Activated T-helper 9 cell treated with anti-CD3 and anti-CD28 coated beads, Interleukin-2, amount 50 U/mL, for 16 hours (primary cell): ENCODE measurements around the gene LMAN1L.

ENCODE experiments used
- DNase-seq: peaks from one replicate; pipeline ENCODE4 v3.0.0-alpha.2; 2020; ENCODE audit warnings: low read depth

The LMAN1L gene

DNA sequence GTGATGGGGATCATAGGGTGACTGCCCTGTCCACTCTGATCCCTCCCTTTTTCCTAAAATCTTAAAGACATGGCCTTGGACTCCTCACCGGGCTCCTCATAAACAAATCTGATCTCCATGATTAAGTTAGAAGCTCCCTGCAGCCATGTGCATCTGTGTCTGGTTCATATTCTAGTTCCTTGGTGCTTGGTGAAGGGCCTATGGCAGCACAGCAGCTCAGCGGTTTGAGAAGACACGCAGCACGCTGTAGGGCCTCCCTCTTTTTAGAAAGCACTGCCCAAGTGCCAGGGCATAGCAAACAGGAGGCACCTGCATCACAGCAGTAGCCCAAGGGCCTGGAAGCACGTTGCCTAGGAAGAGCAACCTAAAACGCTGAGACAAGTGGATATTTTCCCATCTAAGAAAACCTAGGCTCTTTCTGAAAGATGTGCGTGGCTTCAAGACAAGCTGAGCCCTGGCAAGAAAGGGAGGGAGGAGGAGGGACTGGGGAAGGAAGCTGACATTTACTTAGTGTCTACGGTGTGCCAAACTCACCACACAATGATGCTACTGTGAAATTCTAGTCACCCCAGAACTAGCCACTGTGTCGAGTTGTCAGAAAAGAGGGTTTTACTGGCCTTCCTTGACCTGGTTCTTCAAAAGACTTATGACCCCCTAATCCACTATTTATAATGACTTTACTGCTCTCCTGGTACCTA lies 45.2 kb downstream of the LMAN1L start:
- no peak for DNase-seq

DNA sequence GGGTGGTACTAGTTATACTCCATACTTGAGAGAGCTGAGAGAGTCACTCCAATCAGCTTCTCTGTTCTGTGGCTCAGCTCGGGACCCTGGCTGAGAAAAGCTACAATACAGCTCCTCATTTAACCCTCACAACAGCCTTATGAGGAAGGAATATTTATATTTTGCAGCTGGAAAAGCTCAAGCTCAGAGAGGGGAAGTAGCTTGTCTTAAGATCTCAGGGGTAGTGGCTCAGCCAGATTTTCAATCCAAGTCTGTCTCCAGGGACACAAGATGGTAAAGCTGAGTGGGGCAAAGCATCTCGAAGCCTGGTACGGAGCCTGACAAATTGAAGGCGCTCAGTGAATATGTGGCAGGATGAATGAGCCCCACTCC lies 45.7 kb downstream of the LMAN1L start:
- DNase-seq: no peak

- no peak for DNase-seq
Measured at GRCh38 chr15:74863239-74864056, 50.8 kb downstream of the LMAN1L start.

DNA sequence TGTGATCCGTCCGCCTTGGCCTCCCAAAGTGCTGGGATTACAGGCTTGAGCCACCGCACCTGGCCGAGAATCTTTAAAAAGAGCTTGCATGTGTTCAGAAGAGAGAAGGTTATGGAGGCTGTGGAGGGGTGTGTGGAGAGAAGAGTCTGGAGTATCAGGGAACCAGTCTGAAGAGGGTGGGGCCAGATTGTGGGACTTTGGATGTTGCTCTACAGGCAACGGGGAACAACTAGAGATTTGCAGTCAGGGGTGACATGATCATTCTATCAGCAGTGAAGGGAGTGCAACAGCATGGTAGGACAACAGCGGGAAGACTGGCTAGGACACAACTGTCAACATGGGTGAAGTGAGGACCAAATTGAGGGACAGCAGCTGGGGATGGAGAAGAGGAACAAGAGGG lies 51.7 kb downstream of the LMAN1L start:
- DNase-seq: no peak

DNA sequence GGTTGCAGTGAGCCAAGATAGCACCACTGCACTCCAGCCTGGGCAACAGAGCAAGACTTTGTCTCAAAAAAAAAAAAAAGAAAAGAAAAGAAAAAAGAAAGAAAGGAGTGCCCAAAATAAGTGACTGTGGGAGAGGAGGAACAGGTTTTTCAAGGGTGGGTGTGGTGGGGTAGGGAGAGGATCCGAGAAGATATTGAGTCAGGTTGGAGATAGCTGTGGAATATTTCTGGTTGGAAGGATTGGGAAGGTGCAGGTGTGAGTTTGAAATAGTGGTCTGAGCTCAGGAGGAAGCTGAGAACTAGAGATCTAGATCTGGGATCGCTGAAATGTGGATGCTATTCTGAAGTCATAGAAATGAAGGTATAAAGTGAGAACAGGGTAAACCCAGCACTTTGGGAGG lies 52.7 kb downstream of the LMAN1L start:
- DNase-seq: no peak

DNA sequence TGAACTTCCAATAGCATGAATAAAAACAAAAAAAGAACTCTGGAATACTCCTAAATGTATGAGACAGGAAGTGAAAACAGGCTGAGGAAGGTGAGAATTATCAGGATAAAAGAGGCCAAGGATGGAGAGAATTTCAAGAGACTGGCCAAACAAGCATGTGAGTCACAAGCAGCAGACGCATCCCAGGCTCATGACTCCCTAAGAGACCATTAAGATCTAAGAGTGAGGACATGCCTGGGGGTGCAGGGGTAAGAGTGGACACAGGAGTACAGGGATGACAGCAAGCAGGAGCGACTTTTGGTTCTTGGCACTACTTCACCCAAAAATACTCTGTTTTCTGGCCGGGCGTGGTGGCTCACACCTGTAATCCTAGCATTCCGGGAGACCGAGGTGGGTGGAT lies 53.5 kb downstream of the LMAN1L start:
- no peak for DNase-seq

GRCh38 chr15:74867466-74868038 lies 54.9 kb downstream of the LMAN1L start:
- no peak for DNase-seq

- DNase-seq: no peak
Measured at GRCh38 chr15:74868059-74868458, 55.4 kb downstream of the LMAN1L start.

- DNase-seq: no peak
Measured at GRCh38 chr15:74869372-74869725, 56.7 kb downstream of the LMAN1L start.

- no peak for DNase-seq
Measured at GRCh38 chr15:74869726-74870407, 57.2 kb downstream of the LMAN1L start.

DNA sequence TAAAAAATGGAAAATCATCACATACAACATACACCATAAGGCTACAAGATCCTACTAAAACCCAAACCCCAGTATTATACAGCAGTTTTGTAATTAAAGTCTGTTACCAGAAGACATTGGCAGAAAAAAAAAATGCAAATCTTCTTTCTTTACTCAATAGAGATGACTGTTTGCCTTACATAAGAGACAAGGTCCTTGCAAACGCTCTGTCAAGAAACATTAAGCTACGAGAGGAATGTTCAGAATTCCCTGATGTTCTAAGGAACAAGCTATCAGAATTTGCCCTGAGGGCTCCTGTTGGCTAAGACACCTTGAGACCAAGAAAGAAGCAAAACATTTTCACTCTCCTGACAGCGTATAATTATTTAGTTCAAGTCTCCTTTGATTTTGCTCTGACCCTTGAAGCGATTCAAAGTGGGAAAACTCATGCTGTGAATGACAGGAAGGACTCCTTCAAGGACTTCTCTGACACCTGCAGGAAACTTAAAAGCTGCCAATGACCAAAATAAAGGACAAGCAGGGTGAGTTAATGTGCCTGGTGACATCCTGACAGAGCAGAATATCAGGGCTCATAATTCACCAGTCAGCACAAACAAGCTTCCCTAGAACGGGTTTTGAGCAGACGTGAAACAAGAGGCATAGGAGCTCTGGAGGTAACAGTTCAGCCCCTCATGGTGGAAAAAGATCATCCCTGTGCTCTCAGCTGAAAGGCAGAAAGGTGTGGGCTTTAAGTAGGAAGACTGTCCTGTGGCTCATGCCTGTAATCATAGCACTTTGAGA lies 58.0 kb downstream of the LMAN1L start:
- no peak for DNase-seq

DNA sequence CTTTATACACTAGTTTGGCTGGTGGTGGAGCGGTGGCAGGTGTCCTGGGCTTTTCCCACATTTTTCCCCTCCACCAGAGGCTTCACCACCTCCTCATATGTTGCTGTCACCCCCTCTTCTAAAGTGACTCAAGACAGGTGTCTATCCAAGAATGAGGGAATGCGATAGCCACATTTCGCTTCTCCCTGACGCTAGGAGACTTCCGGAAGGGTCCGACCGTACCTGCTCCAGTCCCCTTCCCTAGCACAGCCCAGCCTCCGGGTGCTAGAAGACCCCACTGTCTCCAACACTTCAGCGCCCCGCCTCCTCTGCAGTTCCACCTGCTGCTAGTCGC lies 60.0 kb downstream of the LMAN1L start:
- no peak for DNase-seq

- peak; percentile 83 for DNase-seq
Measured at GRCh38 chr15:74873036-74873755, 60.6 kb downstream of the LMAN1L start, which contains the start of gene SCAMP2. TSS of gene SCAMP2 (minus strand) at chr15:74873365. CDS start at chr15:74873255, 110 bp downstream.

GRCh38 chr15:74873756-74874424 lies 61.3 kb downstream of the LMAN1L start:
- DNase-seq: no peak
